GM23338 (cell line): ENCODE data around the gene LYST.

ENCODE experiments used
- CREB1 ChIP-seq: fragments of 250-450 bp; sonication (Bioruptor Pico); IDR thresholded peaks from 2 replicates; pipeline ENCODE4 v1.5.0; 2020; ENCODE audit warnings: low read depth, mild to moderate bottlenecking, moderate library complexity
- CTCF ChIP-seq, 2 experiments: fragments of 200-600 bp in 1 of 2; sonication (generic) in 1 of 2; conservative IDR thresholded peaks; 2 replicates each; pipeline versions ENCODE4 v1.5.1 to v1.6.1; 2016 to 2017; ENCODE audit warnings: antibody characterized with exemption in 2 of 2, low read depth in 2 of 2, mild to moderate bottlenecking in 2 of 2, moderate library complexity in 1 of 2
- ETS1 ChIP-seq: IDR thresholded peaks from 2 replicates; pipeline ENCODE4 v1.6.1; 2016; ENCODE audit warnings: antibody characterized with exemption
- EZH2 ChIP-seq: fragments of 200-600 bp; sonication (generic); IDR thresholded peaks from one replicate; pipeline ENCODE4 v1.8.0; 2017; ENCODE audit warnings: antibody characterized with exemption, mild to moderate bottlenecking, low read depth; ENCODE audit not compliant: unreplicated experiment
- EZH2phosphoT487 ChIP-seq: fragments of 200-600 bp; sonication (generic); IDR thresholded peaks from one replicate; pipeline ENCODE4 v1.8.1; 2018; ENCODE audit warnings: antibody characterized with exemption; ENCODE audit not compliant: unreplicated experiment

- no peak for TF ChIP-seq EZH2
- TF ChIP-seq CTCF (conservative IDR thresholded peaks at IDR 0.05; ENCODE audit: low read depth in 2 of 2) = no peak
- no peak for TF ChIP-seq EZH2phosphoT487
- TF ChIP-seq ETS1 = no peak
- no peak for TF ChIP-seq CREB1
Measured at GRCh38 chr1:235818632-235819136, 48.0 kb downstream of the LYST start.
